Uterus (tissue), 4 donors: Measurements from ENCODE around the gene WDR59. TPM values are rescaled to one million over a fixed set of nuclear protein-coding genes. Genes with fewer than 3 reads are reported as not detected.

Source experiments
- DNase-seq, 2 donors: peaks; one replicate each; pipeline ENCODE4 v3.0.0-alpha.2; 2019 to 2020
- H3K27ac ChIP-seq, 2 donors: fragments of 200-600 bp; sonication (generic); 1 replicate in 1 of 2; 2 replicates in 1 of 2; pipeline ENCODE4 v1.5.1; 2016 to 2018
- H3K27me3 ChIP-seq, 2 donors: fragments of 200-600 bp; sonication (generic); one replicate each; pipeline ENCODE4 v1.5.1; 2018 to 2019; ENCODE audit warnings: control low read depth in 1 of 2
- H3K36me3 ChIP-seq, 2 donors: fragments of 200-600 bp; sonication (generic); one replicate each; pipeline ENCODE4 v1.5.1; 2019; ENCODE audit warnings: control low read depth in 1 of 2
- H3K4me1 ChIP-seq, 2 donors: fragments of 200-600 bp; sonication (generic); one replicate each; pipeline ENCODE4 v1.5.1; 2018 to 2019; ENCODE audit warnings: control low read depth in 1 of 2
- H3K4me3 ChIP-seq, 2 donors: fragments of 200-600 bp; sonication (generic); 1 replicate in 1 of 2; 2 replicates in 1 of 2; pipeline ENCODE4 v1.5.1; 2018 to 2019; ENCODE audit warnings: mild to moderate bottlenecking in 1 of 2
- H3K9me3 ChIP-seq, 2 donors: fragments of 200-600 bp; sonication (generic); one replicate each; pipeline ENCODE4 v1.5.1; 2019; ENCODE audit warnings: control low read depth in 1 of 2
- CTCF ChIP-seq, 4 experiments: fragments of 200-600 bp in 2 of 4; fragments of 450-650 bp in 2 of 4; sonication (generic) in 2 of 4; IDR thresholded peaks; one replicate each; pipeline ENCODE4 v1.5.1; 2016 to 2019; ENCODE audit warnings: antibody characterized with exemption in 4 of 4, mild to moderate bottlenecking in 2 of 4, moderate library complexity in 1 of 4
- POLR2A ChIP-seq, 2 donors: fragments of 450-650 bp; IDR thresholded peaks; one replicate each; pipeline ENCODE4 v1.6.1; 2016; ENCODE audit warnings: antibody characterized with exemption in 2 of 2, mild to moderate bottlenecking in 1 of 2, moderate library complexity in 1 of 2
- intact Hi-C: fragments of 100-400 bp; cut with DNase I; formaldehyde crosslinking; loops from one replicate; pipeline ENCODE4 v1.15.1; 2023; ENCODE audit warnings: low total_unique reads
- total RNA-seq, 4 donors: library from RNA; depleted of rRNA in 3 of 4; stranded (reverse); fragments of >200 nt in 3 of 4; gene quantifications; one replicate each; pipeline versions ENCODE4 v1.1.0 to v1.2.4, GENCODE V29; 2014 to 2023
- donor health status: DM: yes; HTN: yes; CAD: no.

The WDR59 gene
- total RNA-seq, 4 donors from 2014 or later = 37.1 to 103 (median 65.0) TPM

- no peaks in the 10 kb centered on the region for H3K36me3 ChIP-seq
- no peak overlapping the region for H3K4me3 ChIP-seq
- H3K27me3 ChIP-seq = no peaks in the 10 kb centered on the region
- no peaks in the 10 kb centered on the region for H3K9me3 ChIP-seq
- no peak overlapping the region for H3K27ac ChIP-seq
- TF ChIP-seq CTCF (IDR thresholded peaks at IDR 0.05) (no peak), POLR2A (IDR thresholded peaks at IDR 0.05) (no peak)
- H3K4me1 ChIP-seq = no peaks in the 10 kb centered on the region
- intact Hi-C loops = no loop called here
- DNase-seq = no peak
These were observed 11.6 kb downstream of the WDR59 start for GRCh38 chr16:74973304-74973703.

DNA sequence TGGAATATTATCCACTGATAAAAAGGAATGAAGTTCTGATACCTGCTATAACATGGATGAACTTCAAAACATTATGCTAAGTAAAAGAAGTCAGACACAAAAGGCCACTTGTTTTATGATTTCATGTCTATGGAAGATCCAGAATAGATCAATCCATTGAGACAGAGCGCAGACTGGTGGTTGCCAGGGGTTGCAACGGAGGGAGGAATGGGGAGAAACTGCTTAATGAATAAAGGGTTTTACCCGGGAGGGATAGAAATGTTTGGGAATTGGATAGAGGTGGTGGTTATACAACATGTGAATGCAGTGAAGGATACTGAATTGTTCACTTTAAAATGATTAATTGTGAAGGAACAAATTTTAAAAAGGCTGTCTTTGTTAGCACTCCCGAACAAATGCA, 30.2 kb downstream of the WDR59 start:
- H3K27ac ChIP-seq = no peak overlapping the region
- intact Hi-C loops = no loop called here
- no peaks in the 10 kb centered on the region for H3K9me3 ChIP-seq
- TF ChIP-seq POLR2A (IDR thresholded peaks at IDR 0.05) (no peak), CTCF (IDR thresholded peaks at IDR 0.05) (no peak)
- H3K36me3 ChIP-seq = no peaks in the 10 kb centered on the region
- no peak overlapping the region for H3K4me3 ChIP-seq
- no peaks in the 10 kb centered on the region for H3K27me3 ChIP-seq
- H3K4me1 ChIP-seq = no peaks in the 10 kb centered on the region
- no peak for DNase-seq

GRCh38 chr16:74951681-74952080, 33.2 kb downstream of the WDR59 start:
- no peak for TF ChIP-seq CTCF (IDR thresholded peaks at IDR 0.05)
- TF ChIP-seq POLR2A (IDR thresholded peaks at IDR 0.05) = no peak
- H3K27ac ChIP-seq = no peak overlapping the region
- no peaks in the 10 kb centered on the region for H3K36me3 ChIP-seq
- no peak for DNase-seq
- intact Hi-C loops = no loop called here
- H3K27me3 ChIP-seq = no peaks in the 10 kb centered on the region
- no peak overlapping the region for H3K4me3 ChIP-seq
- H3K4me1 ChIP-seq = no peaks in the 10 kb centered on the region
- no peaks in the 10 kb centered on the region for H3K9me3 ChIP-seq

DNA sequence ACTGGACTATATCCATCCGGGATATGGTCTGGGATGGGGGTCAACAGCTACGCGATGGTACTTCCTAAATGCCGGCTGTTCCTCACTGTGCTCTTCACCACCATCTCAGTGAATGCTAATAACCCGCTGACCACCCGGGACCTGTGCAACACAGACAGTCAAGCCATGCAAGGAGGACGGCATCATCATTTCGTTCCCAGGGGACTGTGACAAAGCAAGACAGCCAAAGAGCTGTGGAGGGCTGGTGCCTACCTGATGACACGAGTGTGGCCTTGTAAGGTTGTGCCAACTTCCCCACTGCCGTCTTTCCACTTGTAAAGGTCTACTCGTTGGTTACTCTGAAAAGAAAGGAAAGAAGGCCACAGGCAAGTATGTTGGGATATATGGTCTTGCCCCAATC, 33.7 kb downstream of the WDR59 start:
- H3K27ac ChIP-seq = no peak overlapping the region
- no peak for TF ChIP-seq CTCF (IDR thresholded peaks at IDR 0.05)
- no peak for TF ChIP-seq POLR2A (IDR thresholded peaks at IDR 0.05)
- H3K4me1 ChIP-seq = no peaks in the 10 kb centered on the region
- intact Hi-C loops = no loop called here
- no peak overlapping the region for H3K4me3 ChIP-seq
- no peaks in the 10 kb centered on the region for H3K27me3 ChIP-seq
- no peaks in the 10 kb centered on the region for H3K9me3 ChIP-seq
- no peak for DNase-seq
- no peaks in the 10 kb centered on the region for H3K36me3 ChIP-seq

GRCh38 chr16:74950511-74950910, 34.4 kb downstream of the WDR59 start:
- Histone ChIP-seq H3K27me3 (no peaks in the 10 kb centered on the region), H3K9me3 (no peaks in the 10 kb centered on the region), H3K4me1 (no peaks in the 10 kb centered on the region), H3K36me3 (no peaks in the 10 kb centered on the region), H3K4me3 (no peak overlapping the region), H3K27ac (no peak overlapping the region)
- intact Hi-C loops = no loop called here
- TF ChIP-seq CTCF (IDR thresholded peaks at IDR 0.05) = no peak
- no peak for TF ChIP-seq POLR2A (IDR thresholded peaks at IDR 0.05)
- no peak for DNase-seq
